AG10803 (cell line): ENCODE measurements around the gene PSMD8.

Source experiments
- DNase-seq: peaks from one replicate; pipeline ENCODE4 v3.0.0; 2010; ENCODE audit warnings: low read depth
- H3K4me3 ChIP-seq: 2 replicates; pipeline ENCODE4 v1.5.1; 2011; ENCODE audit warnings: mild to moderate bottlenecking, low read length, control low read depth
- TF ChIP-seq, protein P1 (sequence below): conservative IDR thresholded peaks from 2 replicates; pipeline ENCODE4 v1.5.1; 2011; ENCODE audit warnings: mild to moderate bottlenecking, low read length, control low read depth, inconsistent platforms

Gene PSMD8

GRCh38 chr19:38375098-38375493 lies 725 bp downstream of the PSMD8 start:
- H3K4me3 ChIP-seq, result peak overlapping the region; percentile 90
- TF ChIP-seq, protein P1, sequence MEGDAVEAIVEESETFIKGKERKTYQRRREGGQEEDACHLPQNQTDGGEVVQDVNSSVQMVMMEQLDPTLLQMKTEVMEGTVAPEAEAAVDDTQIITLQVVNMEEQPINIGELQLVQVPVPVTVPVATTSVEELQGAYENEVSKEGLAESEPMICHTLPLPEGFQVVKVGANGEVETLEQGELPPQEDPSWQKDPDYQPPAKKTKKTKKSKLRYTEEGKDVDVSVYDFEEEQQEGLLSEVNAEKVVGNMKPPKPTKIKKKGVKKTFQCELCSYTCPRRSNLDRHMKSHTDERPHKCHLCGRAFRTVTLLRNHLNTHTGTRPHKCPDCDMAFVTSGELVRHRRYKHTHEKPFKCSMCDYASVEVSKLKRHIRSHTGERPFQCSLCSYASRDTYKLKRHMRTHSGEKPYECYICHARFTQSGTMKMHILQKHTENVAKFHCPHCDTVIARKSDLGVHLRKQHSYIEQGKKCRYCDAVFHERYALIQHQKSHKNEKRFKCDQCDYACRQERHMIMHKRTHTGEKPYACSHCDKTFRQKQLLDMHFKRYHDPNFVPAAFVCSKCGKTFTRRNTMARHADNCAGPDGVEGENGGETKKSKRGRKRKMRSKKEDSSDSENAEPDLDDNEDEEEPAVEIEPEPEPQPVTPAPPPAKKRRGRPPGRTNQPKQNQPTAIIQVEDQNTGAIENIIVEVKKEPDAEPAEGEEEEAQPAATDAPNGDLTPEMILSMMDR, result no peak
- DNase-seq, result no peak

GRCh38 chr19:38375748-38376147 lies 1.4 kb downstream of the PSMD8 start:
- peak overlapping the region; percentile 90 for H3K4me3 ChIP-seq
- DNase-seq, result peak; percentile 57
- TF ChIP-seq, protein P1, result no peak

- H3K4me3 ChIP-seq, result peak overlapping the region; percentile 90
- TF ChIP-seq, protein P1, result no peak
- DNase-seq, result no peak
These were observed 2.2 kb downstream of the PSMD8 start for GRCh38 chr19:38376576-38376975.

GRCh38 chr19:38377052-38377451 lies 2.7 kb downstream of the PSMD8 start:
- TF ChIP-seq, protein P1, result no peak
- DNase-seq, result no peak
- no peak overlapping the region for H3K4me3 ChIP-seq

- TF ChIP-seq, protein P1, result no peak
- no peak for DNase-seq
- no peak overlapping the region for H3K4me3 ChIP-seq
These were observed 4.5 kb downstream of the PSMD8 start for GRCh38 chr19:38378866-38379265.

- no peak overlapping the region for H3K4me3 ChIP-seq
- TF ChIP-seq, protein P1, result no peak
- no peak for DNase-seq
These were observed 6.8 kb downstream of the PSMD8 start for GRCh38 chr19:38381138-38381537.

- H3K4me3 ChIP-seq, result no peak overlapping the region
- TF ChIP-seq, protein P1, result no peak
- DNase-seq, result no peak
These were observed 8.8 kb downstream of the PSMD8 start for GRCh38 chr19:38383184-38383583.
